Loucy (cell line): ENCODE measurements around the gene TIMP1.

Experiments used
- CTCF ChIP-seq: fragments of 200-600 bp; sonication (generic); conservative IDR thresholded peaks from 2 replicates; pipeline ENCODE4 v1.5.1; 2014; ENCODE audit warnings: mild to moderate bottlenecking, antibody characterized with exemption, low read length
- EZH2phosphoT487 ChIP-seq: fragments of 200-600 bp; IDR thresholded peaks from 2 replicates; pipeline ENCODE4 v1.6.1; 2018; ENCODE audit warnings: antibody characterized with exemption, mild to moderate bottlenecking, moderate library complexity, borderline replicate concordance

GRCh38 chrX:47586043-47586787 is 4.0 kb downstream of the TIMP1 start:
- TF ChIP-seq CTCF, result no peak
- no peak for TF ChIP-seq EZH2phosphoT487
